ENCODE data around the gene HPN.

GRCh38 chr19:35042056-35042730, 672 bp downstream of the HPN start:
- no peak for TF ChIP-seq EZH2 (IDR thresholded peaks at IDR 0.05; ENCODE audit: low read depth, unreplicated experiment)
- no peak for TF ChIP-seq CTCF (conservative IDR thresholded peaks at IDR 0.05; ENCODE audit: low read depth in 2 of 2)
- TF ChIP-seq REST (IDR thresholded peaks at IDR 0.05; ENCODE audit: unreplicated experiment), result no peak
- TF ChIP-seq STAT1 (IDR thresholded peaks at IDR 0.05; ENCODE audit: unreplicated experiment), result no peak
- no peak for TF ChIP-seq CREB1 (CRISPR knock-in tag; IDR thresholded peaks at IDR 0.05; ENCODE audit: low read depth)
- TF ChIP-seq JUNB (IDR thresholded peaks at IDR 0.05; ENCODE audit: unreplicated experiment), result no peak
- no peak for TF ChIP-seq EZH2phosphoT487 (IDR thresholded peaks at IDR 0.05; ENCODE audit: unreplicated experiment)
- no peak for TF ChIP-seq POLR2AphosphoS5 (IDR thresholded peaks at IDR 0.05; ENCODE audit: low read depth)
- no peak for TF ChIP-seq ZNF331 (CRISPR knock-in tag; IDR thresholded peaks at IDR 0.05; ENCODE audit: low read depth)
- no peak for TF ChIP-seq ETS1 (IDR thresholded peaks at IDR 0.05)
- TF ChIP-seq ZNF114 (CRISPR knock-in tag; IDR thresholded peaks at IDR 0.05), result no peak
- no peak for TF ChIP-seq NANOG (IDR thresholded peaks at IDR 0.05; ENCODE audit: borderline replicate concordance)

Measured in GM23338 (cell line).